ENCODE results near the gene IGF1.

Gene IGF1

GRCh38 chr12:102423462-102423861 lies 56.9 kb downstream of the IGF1 start:
- DNase-seq (ENCODE audit: low read depth), result no peak
- TF ChIP-seq, protein P1, sequence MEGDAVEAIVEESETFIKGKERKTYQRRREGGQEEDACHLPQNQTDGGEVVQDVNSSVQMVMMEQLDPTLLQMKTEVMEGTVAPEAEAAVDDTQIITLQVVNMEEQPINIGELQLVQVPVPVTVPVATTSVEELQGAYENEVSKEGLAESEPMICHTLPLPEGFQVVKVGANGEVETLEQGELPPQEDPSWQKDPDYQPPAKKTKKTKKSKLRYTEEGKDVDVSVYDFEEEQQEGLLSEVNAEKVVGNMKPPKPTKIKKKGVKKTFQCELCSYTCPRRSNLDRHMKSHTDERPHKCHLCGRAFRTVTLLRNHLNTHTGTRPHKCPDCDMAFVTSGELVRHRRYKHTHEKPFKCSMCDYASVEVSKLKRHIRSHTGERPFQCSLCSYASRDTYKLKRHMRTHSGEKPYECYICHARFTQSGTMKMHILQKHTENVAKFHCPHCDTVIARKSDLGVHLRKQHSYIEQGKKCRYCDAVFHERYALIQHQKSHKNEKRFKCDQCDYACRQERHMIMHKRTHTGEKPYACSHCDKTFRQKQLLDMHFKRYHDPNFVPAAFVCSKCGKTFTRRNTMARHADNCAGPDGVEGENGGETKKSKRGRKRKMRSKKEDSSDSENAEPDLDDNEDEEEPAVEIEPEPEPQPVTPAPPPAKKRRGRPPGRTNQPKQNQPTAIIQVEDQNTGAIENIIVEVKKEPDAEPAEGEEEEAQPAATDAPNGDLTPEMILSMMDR (IDR thresholded peaks at IDR 0.05; ENCODE audit: insufficient read depth, low read depth, low read length, missing control alignments), result no peak
- no peak overlapping the region for H3K4me3 ChIP-seq (ENCODE audit: low read length)

- H3K4me3 ChIP-seq (ENCODE audit: low read length), result no peak overlapping the region
- peak; percentile 25 for DNase-seq (ENCODE audit: low read depth)
- TF ChIP-seq, protein P1 (IDR thresholded peaks at IDR 0.05; ENCODE audit: insufficient read depth, low read depth, low read length, missing control alignments), result no peak
Measured at GRCh38 chr12:102421802-102422583, 58.4 kb downstream of the IGF1 start.

- TF ChIP-seq, protein P1 (IDR thresholded peaks at IDR 0.05; ENCODE audit: insufficient read depth, low read depth, low read length, missing control alignments), result no peak
- DNase-seq (ENCODE audit: low read depth), result no peak
Measured at GRCh38 chr12:102419094-102419764, 61.1 kb downstream of the IGF1 start.

DNA sequence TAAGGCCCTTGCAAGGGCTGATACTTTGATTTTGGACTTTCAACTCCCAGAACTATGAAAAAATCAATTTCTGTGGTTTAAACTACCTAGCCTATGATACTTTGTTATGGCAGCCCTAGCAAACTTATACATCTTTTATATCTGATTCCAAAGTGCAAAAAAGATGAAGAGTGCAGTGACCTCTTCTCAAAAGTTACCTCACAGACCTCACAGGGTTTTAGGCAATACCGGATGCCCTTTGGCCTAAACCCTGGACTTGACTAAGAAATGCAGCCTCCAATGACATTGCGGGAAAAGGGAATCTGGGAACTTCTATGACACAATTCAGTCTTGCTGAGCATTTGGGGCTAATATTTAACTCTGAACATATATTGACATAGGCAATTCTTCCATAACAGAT lies 63.3 kb downstream of the IGF1 start:
- no peak for DNase-seq (ENCODE audit: low read depth)
- TF ChIP-seq, protein P1 (IDR thresholded peaks at IDR 0.05; ENCODE audit: insufficient read depth, low read depth, low read length, missing control alignments), result no peak
- H3K4me3 ChIP-seq (ENCODE audit: low read length), result no peak overlapping the region

More at GRCh38 chr12:102419094-102419764, 61.1 kb downstream of the IGF1 start:
- H3K4me3 ChIP-seq (ENCODE audit: low read length), result no peak overlapping the region

DNA sequence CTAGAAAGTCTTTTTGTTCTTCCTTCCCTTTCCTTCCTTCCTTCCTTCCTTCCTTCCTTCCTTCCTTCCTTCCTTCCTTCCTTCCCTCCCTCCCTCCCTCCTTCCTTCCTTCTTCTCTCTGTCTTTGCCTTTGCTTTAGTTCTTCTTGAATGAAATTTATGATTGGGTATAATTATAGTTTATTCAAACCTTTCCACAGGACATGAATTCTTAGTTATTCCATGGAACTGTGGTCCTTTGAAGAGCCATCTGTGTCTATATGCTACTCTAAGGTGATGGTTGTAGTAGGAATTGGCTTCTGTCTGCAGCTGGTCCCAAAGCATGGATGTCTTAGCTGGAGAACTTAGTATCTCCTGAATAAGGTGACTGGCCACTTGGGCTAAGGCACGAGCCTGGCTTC lies 64.8 kb downstream of the IGF1 start:
- TF ChIP-seq, protein P1 (IDR thresholded peaks at IDR 0.05; ENCODE audit: insufficient read depth, low read depth, low read length, missing control alignments), result no peak
- no peak for DNase-seq (ENCODE audit: low read depth)
- H3K4me3 ChIP-seq (ENCODE audit: low read length), result no peak overlapping the region

DNA sequence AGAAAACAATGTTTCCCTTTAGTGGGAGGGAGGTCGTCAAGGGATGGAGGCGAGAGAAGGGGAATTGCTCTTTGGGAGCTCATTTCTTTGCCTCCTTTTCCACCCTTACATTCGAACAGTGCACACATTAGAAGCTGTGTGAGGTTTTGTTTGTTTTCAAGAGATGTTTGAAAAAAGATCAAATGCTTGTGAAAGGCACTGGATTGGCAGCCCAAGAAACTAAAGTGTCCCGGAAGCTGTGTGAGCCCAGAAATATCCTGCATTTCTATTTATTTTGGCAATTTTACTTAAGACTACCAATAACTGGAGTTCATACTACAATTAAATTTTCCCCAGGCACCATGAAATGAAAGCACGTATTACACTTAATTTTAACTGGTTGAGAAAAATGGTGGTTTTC lies 67.0 kb downstream of the IGF1 start:
- TF ChIP-seq, protein P1 (IDR thresholded peaks at IDR 0.05; ENCODE audit: insufficient read depth, low read depth, low read length, missing control alignments), result no peak
- H3K4me3 ChIP-seq (ENCODE audit: low read length), result no peak overlapping the region
- no peak for DNase-seq (ENCODE audit: low read depth)

Measured in epithelial cell of esophagus (primary cell).